ENCODE measurements around the gene MRPL27. TPM values are rescaled to one million over a fixed set of nuclear protein-coding genes. Genes with fewer than 3 reads are reported as not detected.

The MRPL27 gene
- 53.7 and 103 TPM in 2 replicates for total RNA-seq

GRCh38 chr17:50372758-50373556 lies at the start of gene MRPL27, which contains the start of gene EME1:
Gene MRPL27 (minus strand): TSS chr17:50373184. CDS start chr17:50373170, 14 bp downstream.
Gene EME1 (plus strand): TSS chr17:50373229. CDS start chr17:50375209, 1,980 bp downstream.

DNA sequence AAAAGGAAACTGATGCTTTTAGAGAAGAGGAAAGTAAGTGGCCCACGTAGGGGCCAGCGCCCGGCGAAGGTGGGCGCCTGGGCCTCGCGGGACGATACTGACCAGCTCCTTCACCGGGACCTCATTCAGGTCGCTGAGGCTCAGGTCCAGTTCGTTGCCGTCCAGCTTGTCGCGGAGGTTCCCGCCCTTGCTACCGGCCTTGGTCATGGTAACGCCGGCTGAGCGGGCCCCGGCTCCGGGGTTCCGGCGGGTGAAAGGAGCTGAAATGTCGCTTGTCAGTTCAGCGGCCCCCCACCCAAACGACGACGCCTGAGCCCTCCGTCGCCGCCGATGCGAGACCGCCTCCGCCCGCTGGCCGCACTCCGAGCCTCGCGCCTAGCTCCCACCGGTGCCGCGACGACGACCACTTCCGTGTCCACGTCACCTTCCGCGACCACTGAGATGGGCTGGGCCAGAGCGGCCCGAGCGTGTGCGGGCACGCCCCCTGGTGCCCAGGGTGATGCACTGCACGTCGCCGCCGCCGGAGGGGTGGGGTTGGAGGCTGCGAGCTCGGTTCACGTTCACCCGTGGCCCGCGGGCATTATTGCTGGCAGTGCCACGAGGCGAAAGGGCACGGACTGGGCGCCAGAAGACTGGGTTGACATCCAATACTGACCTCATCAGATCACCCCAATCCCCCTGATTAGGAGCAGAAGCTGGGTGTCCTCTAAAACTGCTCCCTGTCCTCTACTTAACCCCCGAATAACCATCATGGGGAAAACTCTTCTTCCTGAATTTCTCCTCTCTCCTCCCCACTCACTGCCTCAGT lies 24.3 kb upstream of the MRPL27 start, which contains the start of gene LRRC59:
Gene LRRC59, minus strand, starts transcription at position 413 of the 808 bp plus-strand sequence. Its CDS starts 206 bp downstream, at position 207.

DNA sequence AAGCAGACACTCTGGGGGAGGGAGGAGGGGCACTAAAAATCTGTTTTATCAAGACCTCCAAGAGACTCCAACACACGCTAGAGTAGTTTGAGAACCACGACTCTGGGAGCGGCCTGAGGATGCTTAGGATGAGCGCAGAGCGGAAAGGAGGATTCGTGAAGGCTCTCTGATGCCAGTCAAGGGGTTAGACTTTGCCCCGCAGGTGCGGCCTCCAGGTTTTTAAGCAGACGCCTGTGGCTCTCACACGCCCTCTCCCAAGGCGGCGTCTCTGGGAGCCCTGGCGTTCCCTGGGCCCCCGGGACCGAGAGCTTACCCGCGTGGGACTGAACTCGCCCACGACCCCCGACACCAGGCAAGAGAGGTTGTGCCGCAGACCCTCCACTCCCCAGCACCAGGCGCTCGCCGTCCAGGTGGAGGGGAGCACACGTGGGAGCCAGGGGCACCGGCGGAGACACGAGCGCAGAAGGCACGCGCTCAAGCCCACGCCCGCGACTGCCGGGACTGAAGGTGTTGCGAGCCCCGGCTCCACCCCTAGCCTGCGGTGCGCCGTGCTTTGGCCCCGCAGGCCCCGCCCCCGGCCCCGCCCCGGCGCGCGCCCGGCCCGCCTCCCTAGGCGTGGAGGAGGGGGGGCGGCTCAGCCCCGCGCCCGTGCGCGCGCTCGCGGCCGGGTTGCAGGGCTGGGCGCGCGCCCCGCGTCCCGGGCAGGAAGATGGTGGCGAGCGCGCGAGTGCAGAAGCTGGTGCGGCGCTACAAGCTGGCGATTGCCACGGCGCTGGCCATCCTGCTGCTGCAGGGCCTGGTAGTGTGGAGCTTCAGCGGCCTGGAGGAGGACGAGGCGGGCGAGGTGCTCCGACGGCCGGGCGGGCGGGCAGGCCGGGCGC lies 27.3 kb downstream of the MRPL27 start, which contains the start of gene XYLT2:
Gene XYLT2, plus strand, starts transcription at position 695 of the 881 bp plus-strand sequence. Its CDS starts 15 bp downstream, at position 710.

Other genes starting within 250 kb of the MRPL27 start
- 1.7 and 1.8 TPM in 2 replicates for gene SAMD14, start 243.0 kb downstream of the MRPL27 start, total RNA-seq
- gene PPP1R9B, start 222.5 kb downstream of the MRPL27 start, total RNA-seq: 43.4 and 45.0 TPM in 2 replicates
- 0.33 and 1.9 TPM in 2 replicates for gene SGCA, start 207.2 kb downstream of the MRPL27 start, total RNA-seq
- 570 and 2,151 TPM in 2 replicates for gene COL1A1, start 171.6 kb downstream of the MRPL27 start, total RNA-seq
- gene TMEM92, start 98.7 kb downstream of the MRPL27 start, total RNA-seq: not detected in 2 replicates
- 65.7 and 75.5 TPM in 2 replicates for gene XYLT2, start 27.1 kb downstream of the MRPL27 start, total RNA-seq
- 3.9 and 18.0 TPM in 2 replicates for gene EME1, start within 50 bp of the MRPL27 start, total RNA-seq
- gene LRRC59, start 24.3 kb upstream of the MRPL27 start, total RNA-seq: 169 and 297 TPM in 2 replicates
- gene ACSF2, start 53.0 kb upstream of the MRPL27 start, total RNA-seq: 15.5 and 36.6 TPM in 2 replicates
- gene CHAD, start 95.7 kb upstream of the MRPL27 start, total RNA-seq: not detected in 2 replicates
- gene RSAD1, start 105.7 kb upstream of the MRPL27 start, total RNA-seq: 29.4 and 31.2 TPM in 2 replicates
- gene MYCBPAP, start 135.3 kb upstream of the MRPL27 start, total RNA-seq: 1.7 and 2.0 TPM in 2 replicates
- gene EPN3, start 159.6 kb upstream of the MRPL27 start, total RNA-seq: under 0.01 TPM in 1 of 2 replicates, not detected in the other
- gene SPATA20, start 174.0 kb upstream of the MRPL27 start, total RNA-seq: 65.1 and 85.6 TPM in 2 replicates
- gene CACNA1G, start 187.5 kb upstream of the MRPL27 start, total RNA-seq: 0.11 and 0.12 TPM in 2 replicates